Loucy (cell line): ENCODE data around the gene LIMA1.

ENCODE experiments used
- EZH2phosphoT487 ChIP-seq: fragments of 200-600 bp; IDR thresholded peaks from 2 replicates; pipeline ENCODE4 v1.6.1; 2018; ENCODE audit warnings: antibody characterized with exemption, mild to moderate bottlenecking, moderate library complexity, borderline replicate concordance
- TF ChIP-seq, protein P1 (sequence below): fragments of 200-600 bp; sonication (generic); conservative IDR thresholded peaks from 2 replicates; pipeline ENCODE4 v1.5.1; 2014; ENCODE audit warnings: mild to moderate bottlenecking, antibody characterized with exemption, low read length

DNA sequence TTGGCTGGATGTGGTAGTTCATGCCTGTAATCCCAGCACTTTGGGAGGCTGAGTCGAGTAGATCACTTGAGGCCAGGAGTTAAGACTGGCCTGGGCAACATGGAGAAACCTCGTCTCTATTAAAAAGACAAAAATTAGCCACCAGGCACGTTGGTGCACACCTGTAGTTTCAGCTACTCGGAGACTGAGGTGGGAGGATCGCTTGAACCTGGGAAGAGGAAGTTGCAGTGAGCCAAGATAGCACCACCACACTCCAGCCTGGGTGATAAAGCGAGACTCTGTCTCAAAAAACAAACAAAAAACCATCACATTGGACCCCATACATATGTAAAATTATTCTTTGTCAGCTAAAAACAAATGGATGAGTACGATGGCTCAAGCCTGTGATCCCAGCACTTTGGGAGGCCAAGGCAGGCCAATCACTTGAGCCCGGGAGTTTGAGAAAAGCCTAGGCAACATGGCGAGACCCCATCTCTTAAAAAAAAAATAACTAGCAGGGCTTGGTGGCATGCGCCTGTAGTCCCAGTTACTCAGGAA is 43.9 kb downstream of the LIMA1 start:
- TF ChIP-seq, protein P1, sequence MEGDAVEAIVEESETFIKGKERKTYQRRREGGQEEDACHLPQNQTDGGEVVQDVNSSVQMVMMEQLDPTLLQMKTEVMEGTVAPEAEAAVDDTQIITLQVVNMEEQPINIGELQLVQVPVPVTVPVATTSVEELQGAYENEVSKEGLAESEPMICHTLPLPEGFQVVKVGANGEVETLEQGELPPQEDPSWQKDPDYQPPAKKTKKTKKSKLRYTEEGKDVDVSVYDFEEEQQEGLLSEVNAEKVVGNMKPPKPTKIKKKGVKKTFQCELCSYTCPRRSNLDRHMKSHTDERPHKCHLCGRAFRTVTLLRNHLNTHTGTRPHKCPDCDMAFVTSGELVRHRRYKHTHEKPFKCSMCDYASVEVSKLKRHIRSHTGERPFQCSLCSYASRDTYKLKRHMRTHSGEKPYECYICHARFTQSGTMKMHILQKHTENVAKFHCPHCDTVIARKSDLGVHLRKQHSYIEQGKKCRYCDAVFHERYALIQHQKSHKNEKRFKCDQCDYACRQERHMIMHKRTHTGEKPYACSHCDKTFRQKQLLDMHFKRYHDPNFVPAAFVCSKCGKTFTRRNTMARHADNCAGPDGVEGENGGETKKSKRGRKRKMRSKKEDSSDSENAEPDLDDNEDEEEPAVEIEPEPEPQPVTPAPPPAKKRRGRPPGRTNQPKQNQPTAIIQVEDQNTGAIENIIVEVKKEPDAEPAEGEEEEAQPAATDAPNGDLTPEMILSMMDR = no peak
- no peak for TF ChIP-seq EZH2phosphoT487
